Uterus (tissue), 2 donors: ENCODE data around the gene KIF2A.

Source experiments
- CTCF ChIP-seq, 4 experiments: fragments of 200-600 bp in 2 of 4; fragments of 450-650 bp in 2 of 4; sonication (generic) in 2 of 4; IDR thresholded peaks; one replicate each; pipeline ENCODE4 v1.5.1; 2016 to 2019; ENCODE audit warnings: antibody characterized with exemption in 4 of 4, mild to moderate bottlenecking in 2 of 4, moderate library complexity in 1 of 4
- POLR2A ChIP-seq, 2 donors: fragments of 450-650 bp; IDR thresholded peaks; one replicate each; pipeline ENCODE4 v1.6.1; 2016; ENCODE audit warnings: antibody characterized with exemption in 2 of 2, mild to moderate bottlenecking in 1 of 2, moderate library complexity in 1 of 2

DNA sequence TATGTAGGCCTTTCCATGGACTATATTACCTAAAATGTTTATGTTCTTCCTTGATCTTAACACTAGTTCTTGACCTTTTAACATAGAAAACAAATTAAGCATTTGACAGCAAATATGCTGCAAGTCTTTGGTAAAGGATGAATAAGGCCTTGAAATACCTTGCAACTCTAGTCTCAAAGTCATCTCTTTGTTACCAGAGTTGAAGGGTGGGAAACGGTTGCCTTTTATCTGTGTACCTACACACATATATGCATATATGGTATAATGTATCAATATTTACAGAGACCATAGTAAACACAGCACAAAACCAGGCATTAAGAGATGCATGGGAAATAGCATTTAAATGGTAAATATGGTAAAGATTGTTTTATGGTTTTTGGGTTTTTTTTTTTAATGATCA, 16.5 kb downstream of the KIF2A start:
- TF ChIP-seq CTCF (IDR thresholded peaks at IDR 0.05) (no peak), POLR2A (IDR thresholded peaks at IDR 0.05) (no peak)
